HEK293 (cell line): ENCODE data around the gene IL17C.

Experiments used
- CTCF ChIA-PET: fragments of 350-600 bp; formaldehyde crosslinking; extraction: SDS; loops from one replicate; lab custom pipeline; 2021; ENCODE audit warnings: antibody characterized with exemption; lab: Yijun Ruan, JAX
- POLR2A ChIA-PET: fragments of 300-600 bp; formaldehyde crosslinking; extraction: SDS; loops from one replicate; lab custom pipeline; 2020; ENCODE audit warnings: antibody characterized with exemption, inconsistent platforms; lab: Yijun Ruan, JAX
- H3K27ac ChIP-seq: fragments of 200-500 bp; sonication (Bioruptor generic); 2 replicates; pipeline ENCODE4 v1.5.1; 2014; ENCODE audit warnings: low read depth, low read length, control low read depth, inconsistent platforms; ENCODE audit errors: extremely low read depth
- H3K36me3 ChIP-seq, 2 experiments: fragments of 200-500 bp in 1 of 2; sonication (Bioruptor generic) in 1 of 2; 1 replicate in 1 of 2; 2 replicates in 1 of 2; pipeline ENCODE4 v1.5.1; 2014 to 2017; ENCODE audit warnings: inconsistent platforms in 2 of 2, low read length in 2 of 2; ENCODE audit not compliant: control insufficient read depth in 2 of 2, insufficient read depth in 1 of 2
- H3K4me1 ChIP-seq: fragments of 200-500 bp; sonication (Bioruptor generic); 2 replicates; pipeline ENCODE4 v1.5.1; 2014; ENCODE audit warnings: mild to moderate bottlenecking, low read length, inconsistent platforms; ENCODE audit not compliant: control insufficient read depth, insufficient read depth
- H3K4me3 ChIP-seq: 2 replicates; pipeline ENCODE4 v1.5.1; 2011; ENCODE audit warnings: low read depth, mild to moderate bottlenecking, control low read depth, low read length, moderate library complexity
- H3K9me3 ChIP-seq: fragments of 200-500 bp; sonication (Bioruptor generic); 2 replicates; pipeline ENCODE4 v1.5.1; 2014; ENCODE audit warnings: low read depth, low read length, inconsistent platforms; ENCODE audit not compliant: control insufficient read depth, insufficient read depth
- BCL6B ChIP-seq: fragments of 450-650 bp; formaldehyde crosslinking; IDR thresholded peaks from 2 replicates; pipeline ENCODE4 v1.5.1; 2017; ENCODE audit warnings: missing biosample characterization, missing genetic modification characterization
- GLI4 ChIP-seq: fragments of 450-650 bp; formaldehyde crosslinking; IDR thresholded peaks from 2 replicates; pipeline ENCODE4 v1.5.1; 2016; ENCODE audit warnings: missing biosample characterization, missing genetic modification characterization
- HOXA7 ChIP-seq: sonication (generic); formaldehyde crosslinking; IDR thresholded peaks from 2 replicates; pipeline ENCODE4 v1.8.1; 2022; ENCODE audit warnings: missing genetic modification reagents, borderline replicate concordance
- KLF8 ChIP-seq: fragments of 450-650 bp; formaldehyde crosslinking; IDR thresholded peaks from 2 replicates; pipeline ENCODE4 v1.5.1; 2016; ENCODE audit warnings: missing biosample characterization, missing genetic modification characterization
- MYNN ChIP-seq: fragments of 450-650 bp; formaldehyde crosslinking; IDR thresholded peaks from 2 replicates; pipeline ENCODE4 v1.5.1; 2016; ENCODE audit warnings: missing biosample characterization, missing genetic modification characterization, borderline replicate concordance
- MZF1 ChIP-seq: fragments of 450-650 bp; formaldehyde crosslinking; IDR thresholded peaks from 2 replicates; pipeline ENCODE4 v1.5.1; 2017; ENCODE audit warnings: missing biosample characterization, missing genetic modification characterization, borderline replicate concordance
- RBAK ChIP-seq: fragments of 450-650 bp; formaldehyde crosslinking; IDR thresholded peaks from 2 replicates; pipeline ENCODE4 v1.5.1; 2016; ENCODE audit warnings: missing biosample characterization, missing genetic modification characterization
- YY1 ChIP-seq: fragments of 450-650 bp; formaldehyde crosslinking; IDR thresholded peaks from 2 replicates; pipeline ENCODE4 v1.5.1; 2018; ENCODE audit warnings: missing biosample characterization, missing genetic modification characterization
- ZBTB1 ChIP-seq: fragments of 450-650 bp; formaldehyde crosslinking; IDR thresholded peaks from 2 replicates; pipeline ENCODE4 v1.5.1; 2016; ENCODE audit warnings: missing biosample characterization, missing genetic modification characterization
- ZBTB7A ChIP-seq: fragments of 450-650 bp; formaldehyde crosslinking; IDR thresholded peaks from 2 replicates; pipeline ENCODE4 v1.5.1; 2016; ENCODE audit warnings: low read depth, missing biosample characterization, missing genetic modification characterization
- ZNF10 ChIP-seq: fragments of 450-650 bp; formaldehyde crosslinking; IDR thresholded peaks from 2 replicates; pipeline ENCODE4 v1.5.1; 2017; ENCODE audit warnings: missing biosample characterization, missing genetic modification characterization
- ZNF19 ChIP-seq: fragments of 450-650 bp; formaldehyde crosslinking; IDR thresholded peaks from 2 replicates; pipeline ENCODE4; 2016; ENCODE audit warnings: missing biosample characterization, missing genetic modification characterization, low read depth
- ZNF202 ChIP-seq: fragments of 450-650 bp; formaldehyde crosslinking; IDR thresholded peaks from 2 replicates; pipeline ENCODE4 v1.5.1; 2016; ENCODE audit warnings: missing biosample characterization, missing genetic modification characterization, borderline replicate concordance
- ZNF248 ChIP-seq: fragments of 450-650 bp; formaldehyde crosslinking; IDR thresholded peaks from 2 replicates; pipeline ENCODE4 v1.5.1; 2017; ENCODE audit warnings: missing biosample characterization, missing genetic modification characterization
- ZNF324 ChIP-seq: fragments of 450-650 bp; formaldehyde crosslinking; IDR thresholded peaks from 2 replicates; pipeline ENCODE4 v1.5.1; 2016; ENCODE audit warnings: missing biosample characterization, missing genetic modification characterization
- ZNF366 ChIP-seq: fragments of 450-650 bp; formaldehyde crosslinking; conservative IDR thresholded peaks from 2 replicates; pipeline ENCODE4 v1.5.1; 2016; ENCODE audit warnings: missing biosample characterization, missing genetic modification characterization
- ZNF404 ChIP-seq: fragments of 450-650 bp; formaldehyde crosslinking; IDR thresholded peaks from 2 replicates; pipeline ENCODE4 v1.5.1; 2017; ENCODE audit warnings: missing biosample characterization, missing genetic modification characterization
- ZNF548 ChIP-seq: fragments of 450-650 bp; formaldehyde crosslinking; IDR thresholded peaks from 2 replicates; pipeline ENCODE4 v1.5.1; 2016; ENCODE audit warnings: missing biosample characterization, missing genetic modification characterization
- ZNF558 ChIP-seq: fragments of 450-650 bp; formaldehyde crosslinking; IDR thresholded peaks from 2 replicates; pipeline ENCODE4 v1.5.1; 2016; ENCODE audit warnings: missing biosample characterization, missing genetic modification characterization
- ZNF560 ChIP-seq: fragments of 450-650 bp; formaldehyde crosslinking; IDR thresholded peaks from 2 replicates; pipeline ENCODE4 v1.5.1; 2017; ENCODE audit warnings: missing biosample characterization, missing genetic modification characterization, borderline replicate concordance
- ZNF645 ChIP-seq: fragments of 450-650 bp; formaldehyde crosslinking; IDR thresholded peaks from 2 replicates; pipeline ENCODE4; 2016; ENCODE audit warnings: missing biosample characterization, missing genetic modification characterization
- ZNF701 ChIP-seq: fragments of 450-650 bp; formaldehyde crosslinking; IDR thresholded peaks from 2 replicates; pipeline ENCODE4 v1.5.1; 2016; ENCODE audit warnings: missing biosample characterization, missing genetic modification characterization
- ZNF707 ChIP-seq: fragments of 450-650 bp; formaldehyde crosslinking; IDR thresholded peaks from 2 replicates; pipeline ENCODE4 v1.5.1; 2016; ENCODE audit warnings: missing biosample characterization, missing genetic modification characterization
- ZNF776 ChIP-seq: fragments of 450-650 bp; formaldehyde crosslinking; IDR thresholded peaks from 2 replicates; pipeline ENCODE4 v1.5.0; 2017; ENCODE audit warnings: missing biosample characterization, missing genetic modification characterization, borderline replicate concordance

Gene IL17C

GRCh38 chr16:88596483-88596882 is 41.9 kb upstream of the IL17C start:
- Histone ChIP-seq H3K27ac (no peak overlapping the region), H3K4me3 (no peak overlapping the region), H3K36me3 (peaks cover 8 to 68% of the 10 kb centered on the region in 2 experiments), H3K4me1 (no peaks in the 10 kb centered on the region), H3K9me3 (no peaks in the 10 kb centered on the region)
- POLR2A ChIA-PET = interaction anchor here (1.0 kb wide), 1 partner anchor 26 kb away, joined by 3 read pairs; the partner anchor contains the start of gene ZC3H18
- CTCF ChIA-PET = interaction anchor here (0.7 kb wide), 1 partner anchor 37 kb away, joined by 3 read pairs; no protein-coding TSS in a partner anchor
- no peak for TF ChIP-seq KLF8 (tag by site-specific recombination)
- TF ChIP-seq ZNF202 (tag by site-specific recombination) = no peak
- no peak for TF ChIP-seq ZNF707 (tag by site-specific recombination)
- TF ChIP-seq ZNF19 (tag by site-specific recombination) = no peak
- no peak for TF ChIP-seq ZNF548 (tag by site-specific recombination)
- no peak for TF ChIP-seq ZNF10
- no peak for TF ChIP-seq ZNF248 (tag by site-specific recombination)

GRCh38 chr16:88597856-88598491 is 40.4 kb upstream of the IL17C start:
- POLR2A ChIA-PET = no interaction called here
- no peak for TF ChIP-seq ZNF707 (tag by site-specific recombination)
- no peak for TF ChIP-seq MYNN (tag by site-specific recombination)
- no peak for TF ChIP-seq ZNF324 (tag by site-specific recombination)
- no peak for TF ChIP-seq YY1 (tag by site-specific recombination)
- TF ChIP-seq BCL6B (tag by site-specific recombination) = no peak
- TF ChIP-seq ZNF776 (tag by site-specific recombination) = no peak
- TF ChIP-seq ZNF558 (tag by site-specific recombination) = no peak
- H3K36me3 ChIP-seq = peaks cover 8 to 75% of the 10 kb centered on the region in 2 experiments
- H3K4me1 ChIP-seq = no peaks in the 10 kb centered on the region
- no peak overlapping the region for H3K4me3 ChIP-seq
- no peaks in the 10 kb centered on the region for H3K9me3 ChIP-seq
- CTCF ChIA-PET = no interaction called here
- no peak overlapping the region for H3K27ac ChIP-seq

GRCh38 chr16:88599092-88599733 is 39.2 kb upstream of the IL17C start:
- no peak overlapping the region for H3K27ac ChIP-seq
- H3K4me3 ChIP-seq = no peak overlapping the region
- no peak for TF ChIP-seq GLI4 (tag by site-specific recombination)
- TF ChIP-seq ZNF248 (tag by site-specific recombination) = no peak
- TF ChIP-seq ZNF324 (tag by site-specific recombination) = no peak
- no peak for TF ChIP-seq ZNF645 (tag by site-specific recombination)
- TF ChIP-seq MZF1 (tag by site-specific recombination) = no peak
- no peak for TF ChIP-seq ZNF701
- no peak for TF ChIP-seq ZNF404 (tag by site-specific recombination)
- TF ChIP-seq RBAK = no peak
- TF ChIP-seq ZNF366 = no peak
- no peak for TF ChIP-seq ZBTB7A (tag by site-specific recombination)
- TF ChIP-seq HOXA7 (CRISPR knock-in tag) = no peak
- no peak for TF ChIP-seq ZBTB1 (tag by site-specific recombination)
- TF ChIP-seq ZNF560 = no peak
- TF ChIP-seq, all 188 proteins: peak for 0
- peaks cover 8 to 66% of the 10 kb centered on the region in 2 experiments for H3K36me3 ChIP-seq
- ChIA-PET CTCF (interaction anchor here (0.6 to 0.7 kb wide), 2 partner anchors 11 to 24 kb away, joined by 3 read pairs; no protein-coding TSS in a partner anchor), POLR2A (no interaction called here)
- no peaks in the 10 kb centered on the region for H3K4me1 ChIP-seq
- H3K9me3 ChIP-seq = no peaks in the 10 kb centered on the region
